Left ventricle myocardium inferior (tissue), 1 donor: ENCODE results near the gene TRMU. TPM values are rescaled to one million over a fixed set of nuclear protein-coding genes. Genes with fewer than 3 reads are reported as not detected.
"Not testable (repeated sequence)": the region's sequence is repeated elsewhere in the genome, so short reads cannot be mapped to it uniquely, and the experiment has no call there.

Source experiments
- DNase-seq: peaks from one replicate; pipeline ENCODE4 v3.0.0-alpha.2; 2020
- H3K27ac ChIP-seq: fragments of 200-600 bp; replicated peaks from 2 replicates; pipeline ENCODE4 v1.8.0; 2021
- H3K27me3 ChIP-seq: fragments of 200-600 bp; 2 replicates; pipeline ENCODE4 v1.8.0; 2021; ENCODE audit warnings: low read depth
- H3K36me3 ChIP-seq: fragments of 200-600 bp; 2 replicates; pipeline ENCODE4 v1.8.0; 2021
- H3K4me1 ChIP-seq: fragments of 200-600 bp; 2 replicates; pipeline ENCODE4 v1.8.0; 2021
- H3K4me3 ChIP-seq: fragments of 200-600 bp; 2 replicates; pipeline ENCODE4 v1.8.0; 2021; ENCODE audit warnings: mild to moderate bottlenecking, moderate library complexity
- H3K9me3 ChIP-seq: fragments of 200-600 bp; replicated peaks from 2 replicates; pipeline ENCODE4 v1.8.0; 2021
- CTCF ChIP-seq: fragments of 200-600 bp; IDR thresholded peaks from 2 replicates; pipeline ENCODE4 v1.8.0; 2021; ENCODE audit warnings: antibody characterized with exemption, mild to moderate bottlenecking, borderline replicate concordance
- intact Hi-C: fragments of 100-400 bp; cut with micrococcal nuclease; formaldehyde crosslinking; loops from one replicate; pipeline ENCODE4 v1.11.0; 2022
- total RNA-seq: library from RNA; stranded (reverse); fragmentation: NEBNext Ultra II Directional; extraction: Animal tissue kit (Norgen Biotek cat#: 25700); gene quantifications from one replicate; pipeline ENCODE4 v1.2.1, GENCODE V29; 2021
- donor health status: DM: no; HTN: yes; CAD: no; lungs with severe emphysema.

The TRMU gene
- total RNA-seq, 1 donor from 2014 or later, result 42.0 TPM

GRCh38 chr22:46394622-46395021 lies 59.1 kb downstream of the TRMU start:
- Histone ChIP-seq H3K4me3 (no peak overlapping the region), H3K36me3 (no peaks in the 10 kb centered on the region), H3K27ac (no peak overlapping the region), H3K9me3 (no peaks in the 10 kb centered on the region), H3K27me3 (no peaks in the 10 kb centered on the region), H3K4me1 (peaks cover 9% of the 10 kb centered on the region)
- DNase-seq, result no peak
- intact Hi-C loops, result no loop called here
- no peak for TF ChIP-seq CTCF

DNA sequence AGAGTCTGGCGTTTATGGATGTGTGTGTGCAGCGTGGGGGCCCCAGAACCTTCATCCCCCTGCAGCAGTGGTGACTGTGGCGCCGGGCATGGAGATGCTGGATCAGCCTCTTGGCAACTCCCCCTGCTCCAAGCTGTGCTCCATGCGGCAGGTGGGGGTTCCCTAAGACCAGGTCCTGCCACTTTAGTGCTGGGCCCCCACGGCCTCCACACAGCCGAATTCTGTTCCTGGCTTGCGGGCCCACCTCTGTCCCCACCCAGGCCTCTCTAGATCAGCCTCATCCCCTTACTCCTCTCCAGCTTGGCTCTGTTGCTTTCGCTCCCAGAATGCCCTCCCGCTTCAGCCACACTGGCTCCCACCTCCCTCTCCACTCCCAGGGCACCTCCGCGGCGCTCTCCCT lies 59.6 kb downstream of the TRMU start:
- intact Hi-C loops, result no loop called here
- H3K4me1 ChIP-seq, result peaks cover 7% of the 10 kb centered on the region
- no peak overlapping the region for H3K4me3 ChIP-seq
- no peaks in the 10 kb centered on the region for H3K36me3 ChIP-seq
- H3K27me3 ChIP-seq, result no peaks in the 10 kb centered on the region
- no peak for DNase-seq
- no peak overlapping the region for H3K27ac ChIP-seq
- TF ChIP-seq CTCF, result no peak
- H3K9me3 ChIP-seq, result no peaks in the 10 kb centered on the region

- H3K4me3 ChIP-seq, intact Hi-C loops, H3K4me1 ChIP-seq, DNase-seq, H3K9me3 ChIP-seq, H3K27ac ChIP-seq, H3K27me3 ChIP-seq, H3K36me3 ChIP-seq: not testable (repeated sequence)
Measured at GRCh38 chr22:46397049-46397448, 61.5 kb downstream of the TRMU start.

DNA sequence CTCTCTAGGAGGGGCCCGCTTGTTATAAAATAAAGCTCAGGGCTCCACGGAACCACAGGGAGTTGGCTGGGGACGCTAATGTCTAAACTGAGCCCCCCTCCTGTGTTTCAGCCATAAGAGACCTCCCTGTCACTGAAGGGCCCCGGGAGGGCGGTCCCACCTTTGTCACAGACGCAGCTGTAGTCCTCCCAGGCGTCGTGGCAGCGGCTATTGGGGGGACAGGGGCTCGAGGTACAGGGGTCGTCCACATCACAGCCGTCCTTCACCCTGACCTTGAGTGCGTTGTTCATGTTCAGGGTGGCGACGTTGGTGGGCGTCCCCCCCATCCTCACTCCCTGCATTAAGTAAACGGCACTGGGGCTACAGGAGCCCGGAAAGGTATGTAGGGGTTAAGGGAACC lies 62.0 kb downstream of the TRMU start:
- H3K4me1 ChIP-seq, result no peaks in the 10 kb centered on the region
- no peak for DNase-seq
- no peak for TF ChIP-seq CTCF
- no peaks in the 10 kb centered on the region for H3K36me3 ChIP-seq
- H3K9me3 ChIP-seq, result no peaks in the 10 kb centered on the region
- H3K4me3 ChIP-seq, result no peak overlapping the region
- H3K27ac ChIP-seq, result no peak overlapping the region
- H3K27me3 ChIP-seq, result no peaks in the 10 kb centered on the region
- intact Hi-C loops, result no loop called here

- intact Hi-C loops, result no loop called here
- no peak overlapping the region for H3K27ac ChIP-seq
- H3K36me3 ChIP-seq, result no peaks in the 10 kb centered on the region
- no peak for TF ChIP-seq CTCF
- H3K27me3 ChIP-seq, result no peaks in the 10 kb centered on the region
- H3K9me3 ChIP-seq, result no peaks in the 10 kb centered on the region
- no peaks in the 10 kb centered on the region for H3K4me1 ChIP-seq
- no peak for DNase-seq
- no peak overlapping the region for H3K4me3 ChIP-seq
Measured at GRCh38 chr22:46397951-46398350, 62.4 kb downstream of the TRMU start.

GRCh38 chr22:46399251-46400024 lies 63.9 kb downstream of the TRMU start:
- no peak for DNase-seq
- Histone ChIP-seq H3K9me3 (no peaks in the 10 kb centered on the region), H3K4me1 (no peaks in the 10 kb centered on the region), H3K27ac (no peak overlapping the region), H3K36me3 (no peaks in the 10 kb centered on the region), H3K4me3 (no peak overlapping the region), H3K27me3 (no peaks in the 10 kb centered on the region)
- intact Hi-C loops, result no loop called here
- TF ChIP-seq CTCF, result no peak
